DOHH2 (cell line): ENCODE data around the gene SLC39A10.

Source experiments
- EZH2phosphoT487 ChIP-seq: fragments of 200-600 bp; sonication (generic); IDR thresholded peaks from 2 replicates; pipeline ENCODE4 v1.6.1; 2017; ENCODE audit warnings: borderline replicate concordance, mild to moderate bottlenecking, antibody characterized with exemption, low read length, moderate library complexity, mixed read lengths
- TF ChIP-seq, protein P1 (sequence below): fragments of 200-600 bp; sonication (generic); IDR thresholded peaks from one replicate; pipeline ENCODE4 v1.5.1; 2014; ENCODE audit warnings: antibody characterized with exemption, mild to moderate bottlenecking, low read depth, low read length; ENCODE audit not compliant: poor library complexity, severe bottlenecking

DNA sequence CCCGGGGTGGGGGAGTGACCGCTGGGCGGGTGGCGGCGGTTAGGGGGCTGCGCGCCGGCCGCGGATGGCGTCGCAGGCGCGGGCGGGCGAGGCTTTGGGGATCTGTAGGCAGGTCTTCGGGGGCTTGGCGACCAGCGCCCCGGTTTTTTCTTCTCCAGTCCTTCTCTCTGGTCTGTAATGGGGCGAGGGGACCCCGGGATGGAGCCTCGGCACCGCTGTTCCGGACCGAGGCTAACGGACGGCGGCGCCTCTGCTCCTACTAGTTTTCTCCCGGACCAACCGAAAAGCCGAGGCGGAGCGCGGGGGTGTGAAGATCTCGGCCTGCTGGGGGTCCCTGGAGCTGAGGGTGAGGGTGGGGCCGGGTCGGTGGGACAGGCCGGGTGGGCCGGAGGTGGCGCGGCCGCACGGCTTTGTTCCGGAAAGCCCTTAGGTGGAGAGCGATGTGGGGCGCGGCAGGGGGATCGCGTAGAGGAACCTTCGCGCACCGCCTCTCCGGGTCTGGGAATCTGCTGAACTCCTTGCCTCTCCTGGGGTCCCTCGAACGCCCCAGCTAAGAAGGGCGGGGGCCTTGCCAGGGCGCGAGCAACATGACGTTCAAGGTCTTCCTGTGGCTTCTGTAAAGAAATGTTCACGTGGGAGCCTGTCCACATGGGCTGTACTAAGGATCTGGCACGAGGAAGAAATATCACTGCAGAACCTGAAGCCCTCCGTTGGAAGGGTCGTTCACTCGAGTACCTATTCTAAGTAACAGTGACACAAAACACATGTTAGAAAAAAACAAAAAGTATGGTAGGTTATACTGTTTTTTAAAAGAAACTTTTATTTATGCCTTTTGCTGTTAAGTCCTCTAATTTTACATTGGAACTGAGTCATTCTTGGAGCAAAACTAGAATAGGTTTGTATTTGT is 861 bp downstream of the SLC39A10 start:
- TF ChIP-seq, protein P1, sequence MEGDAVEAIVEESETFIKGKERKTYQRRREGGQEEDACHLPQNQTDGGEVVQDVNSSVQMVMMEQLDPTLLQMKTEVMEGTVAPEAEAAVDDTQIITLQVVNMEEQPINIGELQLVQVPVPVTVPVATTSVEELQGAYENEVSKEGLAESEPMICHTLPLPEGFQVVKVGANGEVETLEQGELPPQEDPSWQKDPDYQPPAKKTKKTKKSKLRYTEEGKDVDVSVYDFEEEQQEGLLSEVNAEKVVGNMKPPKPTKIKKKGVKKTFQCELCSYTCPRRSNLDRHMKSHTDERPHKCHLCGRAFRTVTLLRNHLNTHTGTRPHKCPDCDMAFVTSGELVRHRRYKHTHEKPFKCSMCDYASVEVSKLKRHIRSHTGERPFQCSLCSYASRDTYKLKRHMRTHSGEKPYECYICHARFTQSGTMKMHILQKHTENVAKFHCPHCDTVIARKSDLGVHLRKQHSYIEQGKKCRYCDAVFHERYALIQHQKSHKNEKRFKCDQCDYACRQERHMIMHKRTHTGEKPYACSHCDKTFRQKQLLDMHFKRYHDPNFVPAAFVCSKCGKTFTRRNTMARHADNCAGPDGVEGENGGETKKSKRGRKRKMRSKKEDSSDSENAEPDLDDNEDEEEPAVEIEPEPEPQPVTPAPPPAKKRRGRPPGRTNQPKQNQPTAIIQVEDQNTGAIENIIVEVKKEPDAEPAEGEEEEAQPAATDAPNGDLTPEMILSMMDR, result no peak
- TF ChIP-seq EZH2phosphoT487, result no peak
